Liver (tissue), 9 donors: ENCODE data around the gene CCDC9B. TPM values are rescaled to one million over a fixed set of nuclear protein-coding genes. Genes with fewer than 3 reads are reported as not detected.

Experiments used
- DNase-seq: peaks from one replicate; pipeline ENCODE4 v3.0.0-alpha.2; 2017; ENCODE audit warnings: low spot score
- H3K27ac ChIP-seq, 2 donors: one replicate each; pipeline ENCODE4 v1.7.0; 2013; ENCODE audit warnings: inconsistent platforms in 2 of 2, low read length in 2 of 2, control low read depth in 1 of 2, low read depth in 1 of 2, mild to moderate bottlenecking in 1 of 2
- H3K27me3 ChIP-seq, 4 donors: one replicate each; pipeline versions ENCODE4 v1.6.1 to v1.7.0; 2013; ENCODE audit warnings: low read length in 3 of 4, inconsistent platforms in 1 of 4, mild to moderate bottlenecking in 1 of 4, moderate library complexity in 1 of 4; ENCODE audit not compliant: control insufficient read depth in 4 of 4, insufficient read depth in 4 of 4
- H3K36me3 ChIP-seq, 4 donors: one replicate each; pipeline versions ENCODE4 v1.6.1 to v1.7.0; 2013; ENCODE audit warnings: low read length in 3 of 4, mild to moderate bottlenecking in 3 of 4, low read depth in 1 of 4, moderate library complexity in 1 of 4; ENCODE audit not compliant: control insufficient read depth in 4 of 4, insufficient read depth in 3 of 4
- H3K4me1 ChIP-seq, 4 donors: one replicate each; pipeline versions ENCODE4 v1.6.1 to v1.7.0; 2013; ENCODE audit warnings: low read length in 3 of 4, mild to moderate bottlenecking in 3 of 4, moderate library complexity in 1 of 4; ENCODE audit not compliant: control insufficient read depth in 4 of 4, insufficient read depth in 4 of 4
- H3K4me3 ChIP-seq, 3 donors: one replicate each; pipeline versions ENCODE4 v1.6.1 to v1.7.0; 2013; ENCODE audit warnings: low read length in 3 of 3, control low read depth in 1 of 3, low read depth in 1 of 3, mild to moderate bottlenecking in 1 of 3
- H3K9ac ChIP-seq, 2 donors: one replicate each; pipeline ENCODE4 v1.7.0; 2013; ENCODE audit warnings: low read length in 2 of 2, mild to moderate bottlenecking in 2 of 2, moderate library complexity in 2 of 2, control low read depth in 1 of 2, low read depth in 1 of 2
- H3K9me3 ChIP-seq, 4 donors: one replicate each; pipeline versions ENCODE4 v1.6.1 to v1.7.0; 2013; ENCODE audit warnings: low read length in 3 of 4; ENCODE audit not compliant: control insufficient read depth in 4 of 4
- EGR1 ChIP-seq, 2 donors: IDR thresholded peaks; 2 replicates each; pipeline ENCODE4 v1.6.1; 2016 to 2018; ENCODE audit warnings: antibody characterized with exemption in 2 of 2, low read depth in 2 of 2
- FOXA1 ChIP-seq: IDR thresholded peaks from 2 replicates; pipeline ENCODE4 v1.6.1; 2016; ENCODE audit warnings: antibody characterized with exemption
- FOXA2 ChIP-seq: IDR thresholded peaks from 2 replicates; pipeline ENCODE4 v1.6.1; 2016; ENCODE audit warnings: antibody characterized with exemption
- GABPA ChIP-seq, 2 donors: IDR thresholded peaks in 1 of 2; conservative IDR thresholded peaks in 1 of 2; 2 replicates each; pipeline ENCODE4 v1.6.1; 2016; ENCODE audit warnings: antibody characterized with exemption in 2 of 2, mild to moderate bottlenecking in 1 of 2, moderate library complexity in 1 of 2
- HNF4A ChIP-seq, 2 donors: conservative IDR thresholded peaks; 2 replicates each; pipeline ENCODE4 v1.6.1; 2016; ENCODE audit warnings: antibody characterized with exemption in 2 of 2, mild to moderate bottlenecking in 2 of 2
- HNF4G ChIP-seq: IDR thresholded peaks from 2 replicates; pipeline ENCODE4 v1.6.1; 2016; ENCODE audit warnings: antibody characterized with exemption
- JUND ChIP-seq, 2 donors: IDR thresholded peaks; 2 replicates each; pipeline ENCODE4 v1.6.1; 2016; ENCODE audit warnings: antibody characterized with exemption in 2 of 2
- NR2F2 ChIP-seq: IDR thresholded peaks from 2 replicates; pipeline ENCODE4 v1.6.1; 2016; ENCODE audit warnings: antibody characterized with exemption
- RAD21 ChIP-seq, 2 donors: IDR thresholded peaks; 2 replicates each; pipeline ENCODE4 v1.6.1; 2016; ENCODE audit warnings: antibody characterized with exemption in 2 of 2, mild to moderate bottlenecking in 2 of 2
- RXRA ChIP-seq, 2 donors: IDR thresholded peaks; 2 replicates each; pipeline ENCODE4 v1.6.1; 2017 to 2018; ENCODE audit warnings: antibody characterized with exemption in 2 of 2, mild to moderate bottlenecking in 1 of 2
- SP1 ChIP-seq: IDR thresholded peaks from 2 replicates; pipeline ENCODE4 v1.6.1; 2018; ENCODE audit warnings: antibody characterized with exemption, mild to moderate bottlenecking
- TAF1 ChIP-seq: conservative IDR thresholded peaks from 2 replicates; pipeline ENCODE4 v1.6.1; 2016; ENCODE audit warnings: antibody characterized with exemption, mild to moderate bottlenecking
- YY1 ChIP-seq: IDR thresholded peaks from 2 replicates; pipeline ENCODE4 v1.6.1; 2016; ENCODE audit warnings: antibody characterized with exemption, mild to moderate bottlenecking
- WGBS: extraction: QIAGEN DNeasy Blood & Tissue Kit; methylation state at CpG from one replicate; pipeline ENCODE4 v1.1.7; 2013; 5-methylcytosine and 5-hydroxymethylcytosine counted together
- polyA plus RNA-seq, 2 donors: library from polyadenylated mRNA; stranded (reverse) in 1 of 2; unstranded in 1 of 2; fragments of 200-250 nt in 1 of 2; fragments of >200 nt in 1 of 2; fragmentation: Nextera tagmentation in 1 of 2; extraction: Ambion mirVana in 1 of 2; gene quantifications; one replicate each; pipeline versions ENCODE4 v1.2.1 to v1.2.3, GENCODE V29; 2013 to 2015
- total RNA-seq, 2 donors: library from RNA; depleted of rRNA; stranded (reverse); fragments of >200 nt; gene quantifications; one replicate each; pipeline ENCODE4 v1.2.3, GENCODE V29; 2014
- TF ChIP-seq, protein P1 (sequence below): IDR thresholded peaks from 2 replicates; pipeline ENCODE4 v1.6.1; 2016; ENCODE audit warnings: antibody characterized with exemption, mild to moderate bottlenecking
- TF ChIP-seq, protein P2 (sequence below): IDR thresholded peaks from 2 replicates; pipeline ENCODE4 v1.6.1; 2016; ENCODE audit warnings: antibody characterized with exemption
- TF ChIP-seq, protein P3 (sequence below): IDR thresholded peaks from 2 replicates; pipeline ENCODE4 v1.6.1; 2016; ENCODE audit warnings: antibody characterized with exemption
- TF ChIP-seq, protein P4 (sequence below): IDR thresholded peaks from 2 replicates; pipeline ENCODE4 v1.6.1; 2016; ENCODE audit warnings: antibody characterized with exemption
- TF ChIP-seq, protein P5 (sequence below): fragments of 150-350 bp; IDR thresholded peaks from 2 replicates; pipeline ENCODE4 v1.5.1; 2017; ENCODE audit warnings: improper control_type of control experiment, low read depth, low read length; ENCODE audit not compliant: missing input control
- donor health status: healthy.
- donor health status: healthy.
- donor health status: healthy.
- donor health status: healthy.
- donor health status: healthy.

The CCDC9B gene
- total and polyA plus RNA-seq, 4 donors = 0.43 to 4.4 (median 0.73) TPM

DNA sequence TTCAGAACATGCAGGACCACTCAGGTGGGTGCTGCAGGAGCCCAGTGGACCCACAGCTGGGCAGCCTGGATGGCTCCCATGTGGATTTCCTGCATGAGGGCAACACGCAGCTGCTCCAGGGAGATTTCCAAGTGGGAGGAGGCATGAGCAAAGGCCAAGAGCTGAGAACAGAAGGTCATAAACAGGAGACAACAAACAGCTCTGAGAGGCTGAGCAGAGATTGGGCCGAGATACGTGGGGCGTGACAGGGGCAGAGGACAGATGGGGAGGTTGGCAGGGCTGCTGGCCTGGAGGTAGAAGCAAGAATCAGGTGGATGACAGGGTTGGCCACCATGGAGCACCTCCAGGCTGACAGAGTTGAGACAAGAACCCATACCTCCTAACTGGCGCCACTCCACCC is 13.0 kb upstream of the CCDC9B start (continued):
- TF ChIP-seq, protein P1, sequence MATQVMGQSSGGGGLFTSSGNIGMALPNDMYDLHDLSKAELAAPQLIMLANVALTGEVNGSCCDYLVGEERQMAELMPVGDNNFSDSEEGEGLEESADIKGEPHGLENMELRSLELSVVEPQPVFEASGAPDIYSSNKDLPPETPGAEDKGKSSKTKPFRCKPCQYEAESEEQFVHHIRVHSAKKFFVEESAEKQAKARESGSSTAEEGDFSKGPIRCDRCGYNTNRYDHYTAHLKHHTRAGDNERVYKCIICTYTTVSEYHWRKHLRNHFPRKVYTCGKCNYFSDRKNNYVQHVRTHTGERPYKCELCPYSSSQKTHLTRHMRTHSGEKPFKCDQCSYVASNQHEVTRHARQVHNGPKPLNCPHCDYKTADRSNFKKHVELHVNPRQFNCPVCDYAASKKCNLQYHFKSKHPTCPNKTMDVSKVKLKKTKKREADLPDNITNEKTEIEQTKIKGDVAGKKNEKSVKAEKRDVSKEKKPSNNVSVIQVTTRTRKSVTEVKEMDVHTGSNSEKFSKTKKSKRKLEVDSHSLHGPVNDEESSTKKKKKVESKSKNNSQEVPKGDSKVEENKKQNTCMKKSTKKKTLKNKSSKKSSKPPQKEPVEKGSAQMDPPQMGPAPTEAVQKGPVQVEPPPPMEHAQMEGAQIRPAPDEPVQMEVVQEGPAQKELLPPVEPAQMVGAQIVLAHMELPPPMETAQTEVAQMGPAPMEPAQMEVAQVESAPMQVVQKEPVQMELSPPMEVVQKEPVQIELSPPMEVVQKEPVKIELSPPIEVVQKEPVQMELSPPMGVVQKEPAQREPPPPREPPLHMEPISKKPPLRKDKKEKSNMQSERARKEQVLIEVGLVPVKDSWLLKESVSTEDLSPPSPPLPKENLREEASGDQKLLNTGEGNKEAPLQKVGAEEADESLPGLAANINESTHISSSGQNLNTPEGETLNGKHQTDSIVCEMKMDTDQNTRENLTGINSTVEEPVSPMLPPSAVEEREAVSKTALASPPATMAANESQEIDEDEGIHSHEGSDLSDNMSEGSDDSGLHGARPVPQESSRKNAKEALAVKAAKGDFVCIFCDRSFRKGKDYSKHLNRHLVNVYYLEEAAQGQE = peak; percentile 89

DNA sequence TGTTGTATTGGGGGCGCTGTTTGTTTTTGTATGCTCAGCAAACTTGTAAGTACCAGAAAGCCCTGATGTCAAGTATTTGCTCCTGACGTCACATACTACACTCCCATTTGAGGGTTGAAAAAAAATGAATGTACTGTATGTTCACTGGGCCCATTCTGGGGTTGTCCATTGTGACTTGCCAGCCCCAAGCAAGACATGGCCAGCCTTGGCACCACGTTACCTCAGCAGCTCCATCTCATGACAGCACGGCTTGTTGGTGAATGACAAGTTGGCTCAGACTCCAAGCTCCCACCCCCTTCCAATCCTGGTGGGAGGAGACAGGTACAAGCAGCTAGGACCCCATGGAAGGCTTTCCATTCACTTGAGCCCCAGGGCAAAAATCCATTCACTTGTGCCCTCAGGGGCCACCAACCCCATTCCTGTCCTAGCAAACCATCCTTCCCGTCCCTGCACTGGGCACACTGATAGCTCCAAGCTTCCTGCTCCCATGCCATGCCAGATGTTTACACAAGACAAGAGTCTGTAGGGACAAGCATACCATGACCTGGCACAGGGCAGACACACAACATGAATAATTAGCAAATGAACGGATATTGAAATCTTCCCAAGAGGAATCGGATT is 11.7 kb upstream of the CCDC9B start:
- Histone ChIP-seq H3K9ac (no peak overlapping the region), H3K4me1 (peaks cover 6 to 18% (median 14%) of the 10 kb centered on the region in 4 donors)
- 85% methylated on average over 7 of the region's 7 CpGs for WGBS

More for the DNA sequence above, 11.7 kb upstream of the CCDC9B start:
- Histone ChIP-seq H3K4me3 (no peak overlapping the region), H3K9me3 (no peaks in the 10 kb centered on the region), H3K36me3 (no peaks in the 10 kb centered on the region), H3K27ac (no peak overlapping the region), H3K27me3 (no peaks in the 10 kb centered on the region)
- TF ChIP-seq GABPA (IDR thresholded peaks at IDR 0.05 in 1 of 2, conservative IDR thresholded peaks at IDR 0.05 in 1 of 2) (no peak), NR2F2 (no peak), JUND (IDR thresholded peaks at IDR 0.05) (no peak), HNF4G (no peak), HNF4A (conservative IDR thresholded peaks at IDR 0.05) (no peak), RAD21 (IDR thresholded peaks at IDR 0.05) (no peak), TAF1 (no peak), YY1 (no peak), SP1 (no peak), RXRA (IDR thresholded peaks at IDR 0.05) (no peak), EGR1 (IDR thresholded peaks at IDR 0.05; ENCODE audit: low read depth in 2 of 2) (no peak), FOXA1 (no peak), FOXA2 (no peak)
- TF ChIP-seq, protein P2, sequence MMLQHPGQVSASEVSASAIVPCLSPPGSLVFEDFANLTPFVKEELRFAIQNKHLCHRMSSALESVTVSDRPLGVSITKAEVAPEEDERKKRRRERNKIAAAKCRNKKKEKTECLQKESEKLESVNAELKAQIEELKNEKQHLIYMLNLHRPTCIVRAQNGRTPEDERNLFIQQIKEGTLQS = no peak
- TF ChIP-seq, protein P1 = no peak
- TF ChIP-seq, protein P3, sequence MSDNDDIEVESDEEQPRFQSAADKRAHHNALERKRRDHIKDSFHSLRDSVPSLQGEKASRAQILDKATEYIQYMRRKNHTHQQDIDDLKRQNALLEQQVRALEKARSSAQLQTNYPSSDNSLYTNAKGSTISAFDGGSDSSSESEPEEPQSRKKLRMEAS = no peak
- TF ChIP-seq, protein P4, sequence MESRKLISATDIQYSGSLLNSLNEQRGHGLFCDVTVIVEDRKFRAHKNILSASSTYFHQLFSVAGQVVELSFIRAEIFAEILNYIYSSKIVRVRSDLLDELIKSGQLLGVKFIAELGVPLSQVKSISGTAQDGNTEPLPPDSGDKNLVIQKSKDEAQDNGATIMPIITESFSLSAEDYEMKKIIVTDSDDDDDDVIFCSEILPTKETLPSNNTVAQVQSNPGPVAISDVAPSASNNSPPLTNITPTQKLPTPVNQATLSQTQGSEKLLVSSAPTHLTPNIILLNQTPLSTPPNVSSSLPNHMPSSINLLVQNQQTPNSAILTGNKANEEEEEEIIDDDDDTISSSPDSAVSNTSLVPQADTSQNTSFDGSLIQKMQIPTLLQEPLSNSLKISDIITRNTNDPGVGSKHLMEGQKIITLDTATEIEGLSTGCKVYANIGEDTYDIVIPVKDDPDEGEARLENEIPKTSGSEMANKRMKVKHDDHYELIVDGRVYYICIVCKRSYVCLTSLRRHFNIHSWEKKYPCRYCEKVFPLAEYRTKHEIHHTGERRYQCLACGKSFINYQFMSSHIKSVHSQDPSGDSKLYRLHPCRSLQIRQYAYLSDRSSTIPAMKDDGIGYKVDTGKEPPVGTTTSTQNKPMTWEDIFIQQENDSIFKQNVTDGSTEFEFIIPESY = no peak
- TF ChIP-seq, protein P5, sequence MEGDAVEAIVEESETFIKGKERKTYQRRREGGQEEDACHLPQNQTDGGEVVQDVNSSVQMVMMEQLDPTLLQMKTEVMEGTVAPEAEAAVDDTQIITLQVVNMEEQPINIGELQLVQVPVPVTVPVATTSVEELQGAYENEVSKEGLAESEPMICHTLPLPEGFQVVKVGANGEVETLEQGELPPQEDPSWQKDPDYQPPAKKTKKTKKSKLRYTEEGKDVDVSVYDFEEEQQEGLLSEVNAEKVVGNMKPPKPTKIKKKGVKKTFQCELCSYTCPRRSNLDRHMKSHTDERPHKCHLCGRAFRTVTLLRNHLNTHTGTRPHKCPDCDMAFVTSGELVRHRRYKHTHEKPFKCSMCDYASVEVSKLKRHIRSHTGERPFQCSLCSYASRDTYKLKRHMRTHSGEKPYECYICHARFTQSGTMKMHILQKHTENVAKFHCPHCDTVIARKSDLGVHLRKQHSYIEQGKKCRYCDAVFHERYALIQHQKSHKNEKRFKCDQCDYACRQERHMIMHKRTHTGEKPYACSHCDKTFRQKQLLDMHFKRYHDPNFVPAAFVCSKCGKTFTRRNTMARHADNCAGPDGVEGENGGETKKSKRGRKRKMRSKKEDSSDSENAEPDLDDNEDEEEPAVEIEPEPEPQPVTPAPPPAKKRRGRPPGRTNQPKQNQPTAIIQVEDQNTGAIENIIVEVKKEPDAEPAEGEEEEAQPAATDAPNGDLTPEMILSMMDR = no peak
- no peak for DNase-seq
